Measurements from ENCODE around the gene TBCD.

DNA sequence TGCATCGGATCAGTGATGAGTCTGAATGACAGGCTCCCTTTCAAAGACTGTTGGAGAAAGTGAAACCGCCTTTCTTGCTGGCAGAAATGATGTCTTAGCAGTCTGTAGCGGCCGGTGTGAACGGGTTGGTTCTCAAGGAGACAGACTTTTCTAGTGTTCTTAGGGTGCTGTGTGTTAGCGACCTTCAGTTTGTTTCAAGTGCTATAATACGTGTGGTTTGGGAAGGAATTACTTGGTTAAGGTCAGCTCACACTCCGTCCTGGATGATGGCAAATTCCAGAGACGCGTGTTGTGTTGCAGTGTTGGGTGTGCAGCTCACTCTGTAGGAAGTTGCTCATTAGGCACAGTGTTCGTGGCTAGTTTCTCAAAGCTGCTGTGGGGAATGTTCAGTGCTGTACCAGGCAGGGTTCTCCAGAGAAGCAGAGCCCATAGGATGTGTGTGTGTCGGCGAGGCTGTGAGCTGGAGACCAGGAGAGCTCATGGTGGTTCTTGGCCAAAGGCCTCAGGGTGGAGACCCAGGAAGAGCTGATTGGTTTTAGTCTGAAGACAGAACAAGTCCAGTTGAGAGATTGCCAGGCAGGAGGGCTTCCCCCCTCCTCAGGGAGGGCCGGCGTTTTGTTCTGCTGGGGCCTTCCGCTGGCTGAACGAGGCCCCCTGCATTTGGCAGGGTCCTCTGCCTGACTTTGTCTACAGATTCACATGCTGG lies 50.4 kb downstream of the TBCD start:
- TF ChIP-seq, protein P1, sequence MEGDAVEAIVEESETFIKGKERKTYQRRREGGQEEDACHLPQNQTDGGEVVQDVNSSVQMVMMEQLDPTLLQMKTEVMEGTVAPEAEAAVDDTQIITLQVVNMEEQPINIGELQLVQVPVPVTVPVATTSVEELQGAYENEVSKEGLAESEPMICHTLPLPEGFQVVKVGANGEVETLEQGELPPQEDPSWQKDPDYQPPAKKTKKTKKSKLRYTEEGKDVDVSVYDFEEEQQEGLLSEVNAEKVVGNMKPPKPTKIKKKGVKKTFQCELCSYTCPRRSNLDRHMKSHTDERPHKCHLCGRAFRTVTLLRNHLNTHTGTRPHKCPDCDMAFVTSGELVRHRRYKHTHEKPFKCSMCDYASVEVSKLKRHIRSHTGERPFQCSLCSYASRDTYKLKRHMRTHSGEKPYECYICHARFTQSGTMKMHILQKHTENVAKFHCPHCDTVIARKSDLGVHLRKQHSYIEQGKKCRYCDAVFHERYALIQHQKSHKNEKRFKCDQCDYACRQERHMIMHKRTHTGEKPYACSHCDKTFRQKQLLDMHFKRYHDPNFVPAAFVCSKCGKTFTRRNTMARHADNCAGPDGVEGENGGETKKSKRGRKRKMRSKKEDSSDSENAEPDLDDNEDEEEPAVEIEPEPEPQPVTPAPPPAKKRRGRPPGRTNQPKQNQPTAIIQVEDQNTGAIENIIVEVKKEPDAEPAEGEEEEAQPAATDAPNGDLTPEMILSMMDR (conservative IDR thresholded peaks at IDR 0.05 in 1 of 2, IDR thresholded peaks at IDR 0.05 in 1 of 2; ENCODE audit: extremely low read depth in 1 of 2, insufficient read depth in 1 of 2, low read depth in 1 of 2, low read length in 2 of 2): no peak
- TF ChIP-seq EZH2 (IDR thresholded peaks at IDR 0.05; ENCODE audit: borderline replicate concordance, low read length): no peak

Data from mammary epithelial cell (primary cell).